ENCODE measurements around the gene DEF6.

DEF6 gene

DNA sequence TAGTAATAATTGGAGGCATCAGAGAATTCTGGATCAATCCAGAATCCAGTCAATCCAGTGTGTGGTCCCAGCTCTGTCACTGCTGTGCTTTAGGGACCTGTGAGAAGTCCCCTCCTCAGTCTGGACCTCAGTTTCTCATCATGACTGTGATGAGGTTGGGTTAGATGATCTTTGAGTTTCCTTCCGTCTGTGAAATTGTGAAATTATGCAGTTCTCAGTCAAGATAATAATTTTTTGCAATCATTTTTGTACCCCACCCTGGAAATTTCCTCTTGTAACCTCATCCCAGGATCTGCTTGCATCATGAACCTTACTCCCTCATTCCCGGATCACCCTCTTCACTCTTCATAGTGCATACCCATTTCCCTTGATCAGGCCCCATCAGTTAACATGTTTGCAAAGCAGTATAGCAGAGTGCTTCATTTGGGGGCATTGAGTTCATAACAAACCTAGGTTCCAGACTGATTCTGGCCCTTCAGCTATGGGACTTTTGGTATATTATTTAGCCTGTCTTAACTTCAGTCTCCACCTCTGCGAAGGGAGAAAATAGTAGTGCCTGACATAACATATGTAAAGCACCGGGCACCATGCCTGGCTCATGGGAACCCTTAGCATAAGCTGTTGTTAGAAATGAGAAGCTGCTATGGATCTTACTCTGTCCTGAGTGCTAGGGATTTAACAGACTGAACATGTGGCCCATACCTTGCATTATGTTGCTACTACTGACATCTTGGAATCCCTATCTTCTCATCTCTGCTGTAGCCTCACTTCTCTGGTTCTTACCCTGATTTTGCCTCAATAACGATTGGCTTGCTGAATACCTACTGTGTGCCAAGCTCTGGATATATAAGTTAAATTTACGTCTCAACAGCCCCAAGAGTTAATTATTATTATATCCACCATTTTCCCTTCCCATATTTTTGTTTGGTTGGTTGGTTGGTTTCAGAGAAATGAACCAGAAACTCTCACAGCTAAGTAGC lies 36.7 kb upstream of the DEF6 start:
- Histone ChIP-seq H3K27me3 (ENCODE audit: low read depth, low read length) (no peaks in the 10 kb centered on the region), H3K27ac (ENCODE audit: low read length) (peak overlapping the region; percentile 91), H3K4me1 (ENCODE audit: control insufficient read depth in 1 of 2, insufficient read depth in 2 of 2, low read length in 2 of 2) (peaks cover 4 to 34% of the 10 kb centered on the region in 2 donors), H3K4me3 (ENCODE audit: low read depth in 1 of 2, low read length in 2 of 2) (peak overlapping the region; percentile 72 to 87), H3K36me3 (ENCODE audit: control insufficient read depth in 1 of 2, insufficient read depth in 2 of 2, low read length in 2 of 2) (peaks cover 0 to 4% of the 10 kb centered on the region in 2 donors), H3K9me3 (ENCODE audit: control insufficient read depth in 1 of 2, low read length in 2 of 2) (no peaks in the 10 kb centered on the region)

DNA sequence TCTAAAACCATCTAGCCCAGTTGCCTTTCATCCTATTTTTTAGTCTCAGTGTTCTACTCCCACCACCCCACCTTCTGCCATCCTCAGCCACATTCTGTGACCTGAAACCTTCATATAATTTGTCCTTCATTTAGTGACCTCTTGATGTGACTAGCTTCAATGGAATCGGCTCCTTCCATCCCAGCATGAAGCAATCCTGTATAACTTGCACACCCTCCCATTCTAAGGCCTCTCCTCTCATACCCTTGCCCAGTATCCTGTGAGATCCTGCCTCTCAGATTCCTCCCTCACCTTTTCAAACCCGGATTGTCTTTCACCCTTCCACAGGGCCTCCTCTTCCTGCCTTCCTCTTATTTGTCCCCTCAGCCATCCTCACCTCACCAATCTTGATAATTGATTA lies 35.0 kb upstream of the DEF6 start:
- peaks cover 4 to 29% of the 10 kb centered on the region in 2 donors for H3K4me1 ChIP-seq (ENCODE audit: control insufficient read depth in 1 of 2, insufficient read depth in 2 of 2, low read length in 2 of 2)
- no peak overlapping the region for H3K4me3 ChIP-seq (ENCODE audit: low read depth in 1 of 2, low read length in 2 of 2)
- no peak overlapping the region for H3K27ac ChIP-seq (ENCODE audit: low read length)
- peaks cover 0 to 4% of the 10 kb centered on the region in 2 donors for H3K36me3 ChIP-seq (ENCODE audit: control insufficient read depth in 1 of 2, insufficient read depth in 2 of 2, low read length in 2 of 2)
- no peaks in the 10 kb centered on the region for H3K9me3 ChIP-seq (ENCODE audit: control insufficient read depth in 1 of 2, low read length in 2 of 2)
- no peaks in the 10 kb centered on the region for H3K27me3 ChIP-seq (ENCODE audit: low read depth, low read length)

DNA sequence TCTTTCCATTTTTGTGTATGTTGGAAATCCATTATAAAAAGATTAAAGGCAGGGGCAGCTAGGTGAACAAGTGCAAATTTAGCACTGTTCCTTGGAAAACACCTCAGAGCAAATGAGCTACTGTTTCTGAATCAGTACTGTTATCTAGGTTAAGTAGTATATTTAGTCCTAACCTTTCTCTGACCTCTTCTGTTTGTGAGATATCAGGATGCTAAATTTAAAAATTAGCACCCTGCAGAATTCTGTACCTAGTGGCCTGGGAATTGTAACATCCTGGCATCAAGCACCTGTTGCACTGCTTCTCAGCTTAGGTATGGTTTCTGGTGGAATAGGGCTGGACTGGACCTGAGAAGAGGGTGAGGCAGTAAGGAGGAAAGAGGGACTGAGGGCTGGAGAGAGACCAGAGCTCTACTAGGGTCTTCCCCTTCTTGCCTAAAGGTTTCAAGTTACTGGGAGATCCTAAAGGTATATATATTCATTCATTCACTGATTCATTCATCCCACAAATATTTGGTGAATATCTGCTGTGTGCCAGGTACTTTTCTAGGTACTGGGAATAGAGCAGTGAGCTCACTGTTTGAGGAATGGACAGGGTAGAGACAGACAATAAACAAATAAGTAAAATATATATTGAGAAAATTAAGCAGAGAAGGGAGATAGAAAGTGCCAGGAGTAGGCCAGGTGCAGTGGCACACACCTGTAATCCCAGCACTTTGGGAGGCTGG lies 32.9 kb upstream of the DEF6 start:
- no peak overlapping the region for H3K27ac ChIP-seq (ENCODE audit: low read length)
- no peaks in the 10 kb centered on the region for H3K9me3 ChIP-seq (ENCODE audit: control insufficient read depth in 1 of 2, low read length in 2 of 2)
- H3K4me1 ChIP-seq (ENCODE audit: control insufficient read depth in 1 of 2, insufficient read depth in 2 of 2, low read length in 2 of 2), result peaks cover 4 to 23% of the 10 kb centered on the region in 2 donors

DNA sequence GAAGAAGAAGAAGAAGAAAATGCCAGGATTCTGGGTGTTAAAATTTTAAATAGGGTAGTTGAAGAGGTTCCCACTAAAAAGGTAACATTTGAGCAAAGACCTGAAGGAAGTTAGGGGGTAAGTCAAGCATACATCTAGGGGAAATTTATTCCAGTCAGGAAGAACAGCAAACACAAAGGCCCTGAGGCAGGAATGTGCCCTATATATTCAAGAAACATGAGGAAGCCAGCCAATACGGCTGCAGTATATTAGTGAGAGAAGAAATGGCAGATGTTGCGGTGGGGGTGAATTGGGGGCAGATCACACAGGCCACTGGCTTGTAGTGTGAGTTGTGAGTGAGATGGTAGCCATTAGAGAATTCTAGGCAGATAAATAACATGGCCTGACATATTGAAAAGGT lies 32.1 kb upstream of the DEF6 start:
- H3K9me3 ChIP-seq (ENCODE audit: control insufficient read depth in 1 of 2, low read length in 2 of 2), result no peaks in the 10 kb centered on the region
- peaks cover 2 to 17% of the 10 kb centered on the region in 2 donors for H3K4me1 ChIP-seq (ENCODE audit: control insufficient read depth in 1 of 2, insufficient read depth in 2 of 2, low read length in 2 of 2)

More for the DNA sequence above, 32.9 kb upstream of the DEF6 start:
- H3K4me3 ChIP-seq (ENCODE audit: low read depth in 1 of 2, low read length in 2 of 2), result no peak overlapping the region
- H3K27me3 ChIP-seq (ENCODE audit: low read depth, low read length), result no peaks in the 10 kb centered on the region
- no peaks in the 10 kb centered on the region for H3K36me3 ChIP-seq (ENCODE audit: control insufficient read depth in 1 of 2, insufficient read depth in 2 of 2, low read length in 2 of 2)

DNA sequence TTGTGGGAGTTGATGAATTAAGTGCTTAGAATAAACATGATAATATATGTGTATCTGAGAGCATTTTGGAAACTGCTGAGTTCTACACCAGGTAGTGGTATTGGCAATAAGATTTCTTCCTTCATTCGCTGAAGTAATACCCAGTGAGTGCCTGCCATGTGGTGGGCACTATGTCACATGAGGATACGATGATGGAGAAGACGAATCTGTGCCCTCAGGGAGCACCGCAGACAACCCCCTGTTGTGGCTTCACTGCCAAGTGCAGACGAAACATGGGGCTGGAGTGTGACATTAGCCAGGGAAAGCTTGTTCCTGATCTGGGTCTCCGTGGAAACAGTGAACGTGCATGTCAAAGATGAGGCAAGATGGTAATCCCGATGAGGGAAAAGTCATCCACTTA lies 30.2 kb upstream of the DEF6 start:
- Histone ChIP-seq H3K9me3 (ENCODE audit: control insufficient read depth in 1 of 2, low read length in 2 of 2) (no peaks in the 10 kb centered on the region), H3K36me3 (ENCODE audit: control insufficient read depth in 1 of 2, insufficient read depth in 2 of 2, low read length in 2 of 2) (no peaks in the 10 kb centered on the region), H3K4me3 (ENCODE audit: low read depth in 1 of 2, low read length in 2 of 2) (no peak overlapping the region), H3K27me3 (ENCODE audit: low read depth, low read length) (no peaks in the 10 kb centered on the region), H3K27ac (ENCODE audit: low read length) (no peak overlapping the region), H3K4me1 (ENCODE audit: control insufficient read depth in 1 of 2, insufficient read depth in 2 of 2, low read length in 2 of 2) (peaks cover 0 to 13% of the 10 kb centered on the region in 2 donors)

More for the DNA sequence above, 32.1 kb upstream of the DEF6 start:
- Histone ChIP-seq H3K27ac (ENCODE audit: low read length) (no peak overlapping the region), H3K27me3 (ENCODE audit: low read depth, low read length) (no peaks in the 10 kb centered on the region), H3K4me3 (ENCODE audit: low read depth in 1 of 2, low read length in 2 of 2) (no peak overlapping the region), H3K36me3 (ENCODE audit: control insufficient read depth in 1 of 2, insufficient read depth in 2 of 2, low read length in 2 of 2) (no peaks in the 10 kb centered on the region)

DNA sequence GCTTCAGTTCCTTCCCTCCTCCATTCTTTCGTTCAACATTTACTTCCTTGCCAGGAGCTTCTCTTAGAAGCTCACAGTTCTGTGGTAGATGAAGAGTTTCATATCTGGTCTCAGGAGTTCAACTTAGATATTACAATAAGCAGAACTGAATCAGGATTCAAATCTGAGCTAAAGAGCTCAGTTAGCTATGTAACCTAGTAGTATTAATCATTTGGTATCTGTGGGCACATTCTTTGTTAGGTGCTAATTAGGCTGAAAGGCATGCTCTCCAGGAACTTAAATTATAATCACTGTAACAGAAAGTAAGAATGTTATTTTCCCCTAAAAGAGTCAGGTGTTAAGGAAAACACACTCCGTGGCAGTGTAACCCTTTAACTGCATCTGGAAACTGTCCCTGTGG lies 29.7 kb upstream of the DEF6 start:
- Histone ChIP-seq H3K27me3 (ENCODE audit: low read depth, low read length) (no peaks in the 10 kb centered on the region), H3K36me3 (ENCODE audit: control insufficient read depth in 1 of 2, insufficient read depth in 2 of 2, low read length in 2 of 2) (no peaks in the 10 kb centered on the region), H3K27ac (ENCODE audit: low read length) (no peak overlapping the region), H3K4me3 (ENCODE audit: low read depth in 1 of 2, low read length in 2 of 2) (no peak overlapping the region), H3K9me3 (ENCODE audit: control insufficient read depth in 1 of 2, low read length in 2 of 2) (no peaks in the 10 kb centered on the region), H3K4me1 (ENCODE audit: control insufficient read depth in 1 of 2, insufficient read depth in 2 of 2, low read length in 2 of 2) (peaks cover 0 to 13% of the 10 kb centered on the region in 2 donors)

DNA sequence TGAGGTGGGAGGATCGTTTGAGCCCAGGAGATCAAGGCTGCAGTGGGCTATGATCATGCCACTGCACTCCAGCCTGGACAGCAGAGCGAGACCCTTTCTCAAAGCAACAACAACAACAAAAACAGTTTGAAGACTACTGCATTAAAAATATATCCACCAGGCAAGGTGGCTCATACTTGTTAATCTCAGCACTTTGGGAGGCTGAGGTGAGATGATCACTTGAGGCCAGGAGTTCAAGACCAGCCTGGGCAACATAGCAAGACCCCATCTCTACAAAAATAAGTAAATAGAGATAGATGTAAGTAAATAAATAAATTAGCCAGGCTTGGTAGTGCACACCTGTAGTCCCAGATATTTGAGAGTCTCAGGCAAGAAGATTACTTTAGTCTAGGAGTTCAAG lies 25.6 kb upstream of the DEF6 start:
- H3K36me3 ChIP-seq (ENCODE audit: control insufficient read depth in 1 of 2, insufficient read depth in 2 of 2, low read length in 2 of 2), result no peaks in the 10 kb centered on the region
- H3K9me3 ChIP-seq (ENCODE audit: control insufficient read depth in 1 of 2, low read length in 2 of 2), result no peaks in the 10 kb centered on the region
- no peak overlapping the region for H3K4me3 ChIP-seq (ENCODE audit: low read depth in 1 of 2, low read length in 2 of 2)
- no peaks in the 10 kb centered on the region for H3K27me3 ChIP-seq (ENCODE audit: low read depth, low read length)
- no peak overlapping the region for H3K27ac ChIP-seq (ENCODE audit: low read length)
- peaks cover 6 to 16% of the 10 kb centered on the region in 2 donors for H3K4me1 ChIP-seq (ENCODE audit: control insufficient read depth in 1 of 2, insufficient read depth in 2 of 2, low read length in 2 of 2)

DNA sequence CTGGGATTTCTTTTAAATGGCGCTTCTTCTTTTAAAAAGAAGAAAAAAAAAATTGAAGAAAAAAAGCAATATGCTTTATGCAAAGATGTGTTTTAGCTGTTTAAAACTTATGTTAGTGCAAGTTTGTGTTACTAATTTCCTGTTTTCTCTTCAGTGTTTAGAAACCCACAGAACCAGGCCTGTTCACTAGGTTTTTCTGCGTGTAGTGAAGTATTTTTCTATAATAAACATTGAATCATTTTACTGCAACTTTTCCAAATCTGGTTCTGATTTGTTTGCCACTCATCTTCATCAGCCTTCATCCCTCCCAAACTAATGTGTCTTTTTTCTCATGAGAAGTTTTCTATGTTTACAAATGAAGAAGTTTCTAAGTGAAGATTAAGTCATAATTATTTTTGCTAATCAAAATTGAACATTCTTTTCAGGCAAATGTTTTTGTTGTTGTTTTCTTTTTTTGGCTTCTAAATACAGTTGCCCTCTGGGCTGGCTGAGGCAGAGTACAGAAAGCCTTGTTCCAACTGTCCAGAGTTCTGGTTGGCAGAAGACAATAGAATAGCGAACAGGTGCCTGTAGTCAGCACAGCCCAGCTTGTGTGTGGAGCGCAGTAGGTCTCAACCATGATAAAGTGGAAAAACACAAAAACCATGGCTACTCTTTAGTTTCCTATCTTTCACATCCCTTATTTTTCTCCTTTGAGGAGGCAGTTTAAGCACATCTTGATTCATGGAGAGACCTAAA lies 23.6 kb upstream of the DEF6 start:
- H3K4me3 ChIP-seq (ENCODE audit: low read depth in 1 of 2, low read length in 2 of 2), result no peak overlapping the region
- peaks cover 0 to 4% of the 10 kb centered on the region in 2 donors for H3K36me3 ChIP-seq (ENCODE audit: control insufficient read depth in 1 of 2, insufficient read depth in 2 of 2, low read length in 2 of 2)
- no peaks in the 10 kb centered on the region for H3K9me3 ChIP-seq (ENCODE audit: control insufficient read depth in 1 of 2, low read length in 2 of 2)
- H3K27me3 ChIP-seq (ENCODE audit: low read depth, low read length), result no peaks in the 10 kb centered on the region
- H3K27ac ChIP-seq (ENCODE audit: low read length), result no peak overlapping the region
- H3K4me1 ChIP-seq (ENCODE audit: control insufficient read depth in 1 of 2, insufficient read depth in 2 of 2, low read length in 2 of 2), result peaks cover 6 to 10% of the 10 kb centered on the region in 2 donors

DNA sequence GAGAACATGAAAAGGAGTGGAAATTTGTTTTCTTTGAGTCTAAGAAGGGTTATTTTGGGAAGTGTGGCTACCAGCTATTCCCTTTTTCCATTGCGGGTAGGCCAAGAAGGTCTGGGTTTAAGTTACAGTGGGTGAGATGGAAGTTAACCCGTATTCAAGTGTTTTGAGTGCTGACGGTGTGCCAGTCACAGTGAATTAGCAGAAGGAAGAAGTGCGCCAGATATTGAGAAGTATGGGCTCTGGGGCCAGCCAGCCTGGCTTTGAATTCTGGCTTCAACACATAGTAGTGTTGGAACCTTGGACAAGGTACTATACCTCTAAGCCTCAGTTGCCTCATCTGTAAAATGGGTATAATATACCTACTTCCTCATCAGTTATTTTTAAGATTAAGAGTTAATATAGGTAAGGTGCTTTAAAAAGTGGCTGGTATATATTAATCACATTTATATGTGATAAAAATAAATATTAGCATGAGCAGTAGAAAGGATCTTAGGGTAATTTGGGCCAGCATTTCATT lies 21.8 kb upstream of the DEF6 start:
- H3K4me3 ChIP-seq (ENCODE audit: low read depth in 1 of 2, low read length in 2 of 2), result no peak overlapping the region
- H3K27ac ChIP-seq (ENCODE audit: low read length), result no peak overlapping the region
- H3K9me3 ChIP-seq (ENCODE audit: control insufficient read depth in 1 of 2, low read length in 2 of 2), result no peaks in the 10 kb centered on the region

DNA sequence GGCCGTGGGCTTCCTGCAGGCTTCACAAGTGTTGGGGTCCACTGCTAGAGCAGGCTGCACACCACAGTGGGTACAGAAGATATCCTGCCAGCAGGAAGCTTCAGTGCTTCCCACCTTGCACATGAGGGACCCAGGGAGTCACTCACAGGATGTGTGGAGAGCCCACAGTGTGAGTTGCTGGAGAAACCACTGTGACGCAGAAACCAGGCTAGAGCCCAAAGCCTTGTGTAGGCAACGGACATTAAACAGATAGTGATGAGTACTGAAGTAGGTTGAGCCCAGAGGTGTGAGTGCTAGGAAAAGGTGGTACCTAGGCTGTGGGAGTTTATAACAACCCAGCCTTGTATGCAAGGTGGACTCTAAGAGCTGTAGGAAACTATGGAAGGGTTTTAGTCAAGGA lies 18.9 kb upstream of the DEF6 start:
- no peak overlapping the region for H3K27ac ChIP-seq (ENCODE audit: low read length)
- H3K4me1 ChIP-seq (ENCODE audit: control insufficient read depth in 1 of 2, insufficient read depth in 2 of 2, low read length in 2 of 2), result peaks cover 6 to 10% of the 10 kb centered on the region in 2 donors
- peaks cover 15 to 32% of the 10 kb centered on the region in 2 donors for H3K36me3 ChIP-seq (ENCODE audit: control insufficient read depth in 1 of 2, insufficient read depth in 2 of 2, low read length in 2 of 2)
- no peak overlapping the region for H3K4me3 ChIP-seq (ENCODE audit: low read depth in 1 of 2, low read length in 2 of 2)
- no peaks in the 10 kb centered on the region for H3K27me3 ChIP-seq (ENCODE audit: low read depth, low read length)
- H3K9me3 ChIP-seq (ENCODE audit: control insufficient read depth in 1 of 2, low read length in 2 of 2), result no peaks in the 10 kb centered on the region

More for the DNA sequence above, 21.8 kb upstream of the DEF6 start:
- peaks cover 0 to 4% of the 10 kb centered on the region in 2 donors for H3K36me3 ChIP-seq (ENCODE audit: control insufficient read depth in 1 of 2, insufficient read depth in 2 of 2, low read length in 2 of 2)
- H3K27me3 ChIP-seq (ENCODE audit: low read depth, low read length), result no peaks in the 10 kb centered on the region
- H3K4me1 ChIP-seq (ENCODE audit: control insufficient read depth in 1 of 2, insufficient read depth in 2 of 2, low read length in 2 of 2), result peaks cover 6 to 10% of the 10 kb centered on the region in 2 donors

All from muscle layer of duodenum (tissue), 2 donors.